OCI-M1 (cell line): ENCODE data around the gene ERAP2.

Source experiments
- DNase-seq: peaks from one replicate; lab custom pipeline; 2025; lab: John Stamatoyannopoulos, UW

The ERAP2 gene

DNA sequence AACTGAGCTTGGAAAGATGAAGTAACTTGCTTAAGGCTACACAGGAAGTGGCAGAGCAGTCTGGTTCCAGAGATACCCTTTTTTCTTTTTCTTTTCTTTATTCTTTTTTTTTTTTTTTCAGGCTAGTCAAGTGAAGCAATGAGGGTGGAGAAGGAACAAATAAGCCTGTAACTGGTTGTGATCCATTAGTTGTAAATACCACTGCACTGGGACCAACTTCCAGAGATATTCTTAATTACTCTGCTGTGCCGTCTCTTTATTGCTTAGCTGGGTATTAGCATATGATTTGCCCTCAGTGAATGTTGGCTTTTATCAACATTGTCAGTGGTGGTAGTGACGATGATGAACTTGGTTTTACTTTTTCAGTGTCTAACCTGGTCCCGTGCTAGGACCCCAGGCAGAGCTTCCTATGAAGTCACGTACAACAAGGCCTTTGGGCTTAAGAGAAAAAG, 86.3 kb downstream of the ERAP2 start:
- DNase-seq, result peak; percentile 73

DNA sequence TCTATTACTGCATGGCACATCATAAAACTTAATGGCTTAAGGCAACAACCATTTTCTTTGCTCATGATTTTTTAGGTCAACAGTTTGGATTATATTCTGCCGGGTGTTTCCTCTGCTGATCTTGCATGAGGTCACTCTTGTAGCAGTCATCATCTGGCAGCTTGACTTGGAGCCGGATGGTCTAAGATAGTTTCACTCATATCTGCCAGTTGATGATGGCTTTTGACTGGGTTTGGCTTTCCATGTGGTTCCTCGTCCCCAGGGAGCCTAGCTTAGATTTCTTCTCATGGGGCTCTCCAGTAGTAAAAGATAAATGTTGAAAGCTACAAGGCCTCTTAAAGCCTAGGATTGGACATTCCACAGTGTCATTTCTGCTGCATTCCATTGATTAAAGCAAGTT, 87.0 kb downstream of the ERAP2 start:
- DNase-seq, result peak; percentile 87

DNA sequence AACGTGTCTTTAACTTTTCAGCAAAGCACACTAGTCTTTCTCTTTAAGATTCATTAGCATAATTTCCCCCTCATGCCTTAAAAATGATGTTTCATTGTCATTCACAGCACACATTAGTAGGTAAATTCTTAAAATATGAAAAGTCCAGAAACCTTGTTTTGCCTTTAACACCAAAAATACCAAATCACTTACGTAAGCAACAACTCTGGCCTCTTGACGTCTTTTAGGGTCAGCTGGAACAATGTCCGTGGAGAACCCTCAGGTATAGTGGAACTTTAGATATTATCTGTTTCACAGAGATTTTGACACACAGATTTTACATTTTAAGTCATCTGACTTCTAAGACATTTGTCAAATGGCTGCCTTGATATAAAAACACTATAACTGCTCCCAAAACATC, 90.5 kb downstream of the ERAP2 start:
- DNase-seq, result no peak

DNA sequence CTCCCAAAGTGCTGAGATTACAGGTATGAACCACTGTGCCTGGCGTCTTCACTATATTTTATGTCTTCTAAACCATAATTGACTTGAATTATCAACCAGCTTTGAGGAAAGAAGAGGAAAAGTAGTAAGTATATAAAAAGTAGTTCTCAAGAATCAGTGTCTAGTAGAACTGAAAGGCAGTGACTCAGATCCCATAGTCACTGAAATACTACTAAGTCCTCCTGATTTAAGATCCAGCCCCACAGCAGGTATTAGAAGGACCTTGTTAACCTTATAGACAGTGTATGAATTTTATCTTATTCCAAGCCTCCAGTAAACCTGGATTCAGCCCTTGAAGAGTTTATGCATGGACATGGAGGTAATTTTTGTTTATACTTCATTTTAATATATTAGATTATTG, 91.1 kb downstream of the ERAP2 start:
- DNase-seq, result no peak

DNA sequence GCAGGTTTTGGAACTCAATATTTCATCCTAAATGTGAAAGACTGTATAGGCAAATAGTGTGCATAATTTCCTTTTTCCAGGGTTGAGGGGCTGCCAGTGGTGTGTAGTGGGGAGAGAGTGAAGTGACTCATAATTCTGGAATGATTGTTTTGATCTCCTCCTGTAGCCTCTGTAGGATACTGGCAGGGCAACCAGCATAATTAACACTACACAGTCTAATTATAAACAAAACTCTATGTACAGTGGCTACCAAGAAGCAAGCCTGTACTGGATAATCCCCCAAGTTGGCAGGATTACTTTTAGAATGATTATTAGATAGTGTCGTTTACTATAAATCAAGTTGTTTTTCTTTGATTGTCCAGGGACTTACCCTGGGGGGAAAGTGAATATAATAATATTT, 91.8 kb downstream of the ERAP2 start:
- no peak for DNase-seq

DNA sequence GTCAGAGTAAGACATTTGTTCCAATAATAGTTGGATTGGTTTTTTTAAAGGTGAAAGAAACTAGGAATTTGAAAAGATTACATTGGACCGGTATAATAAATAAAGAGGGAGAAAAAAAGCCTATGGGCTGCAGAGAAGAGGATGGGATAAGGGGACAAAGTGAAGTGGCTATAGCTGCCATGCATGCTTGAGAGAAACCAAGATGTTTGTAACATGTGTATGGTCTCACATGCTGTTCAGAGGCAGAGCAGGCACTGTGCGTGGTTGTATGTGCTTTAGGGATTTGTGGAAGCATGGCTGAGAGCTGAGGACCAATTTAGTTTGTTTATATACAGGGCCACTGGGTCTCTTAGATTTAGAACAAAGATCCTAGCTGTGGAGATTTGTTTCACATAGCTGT, 92.3 kb downstream of the ERAP2 start:
- no peak for DNase-seq
